Measurements from ENCODE around the gene YJU2.
"Not testable (repeated sequence)": the region's sequence is repeated elsewhere in the genome, so short reads cannot be mapped to it uniquely, and the experiment has no call there.

The YJU2 gene

DNA sequence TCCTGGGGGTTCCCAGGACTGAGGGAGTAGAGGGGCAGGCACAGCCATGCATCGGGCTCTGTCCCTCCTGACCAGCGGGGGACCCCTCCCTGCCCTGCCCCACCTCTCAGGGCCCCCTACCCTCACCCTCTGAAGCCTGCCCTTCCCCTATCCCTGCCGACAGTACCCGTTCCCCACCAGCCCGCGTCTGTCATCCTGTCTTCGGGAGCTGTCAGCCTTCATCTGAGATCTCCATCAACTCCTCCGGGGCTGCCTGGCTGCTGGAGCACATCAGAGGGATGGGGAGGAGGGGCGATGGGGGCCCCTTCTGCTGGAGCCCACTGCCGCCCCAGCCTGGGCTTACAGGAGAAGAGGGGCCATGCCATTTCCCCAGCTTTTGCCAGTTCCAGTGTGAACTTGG is 26.0 kb downstream of the YJU2 start:
- Histone ChIP-seq H3K4me1 (ENCODE audit: control insufficient read depth, low read length) (no peaks in the 10 kb centered on the region), H3K4me2 (ENCODE audit: low read length) (no peak overlapping the region), H3K4me3 (ENCODE audit: low read length) (no peak overlapping the region), H3K27me3 (ENCODE audit: control insufficient read depth, low read length) (peaks cover under 1% of the 10 kb centered on the region; the same call in 1 of the 2 replicates), H3K79me2 (ENCODE audit: control insufficient read depth, low read length) (no peaks in the 10 kb centered on the region), H3K9me2 (replicated peaks; ENCODE audit: control insufficient read depth, low read length) (no peaks in the 10 kb centered on the region), H3F3A (ENCODE audit: control insufficient read depth, insufficient read depth) (no peaks in the 10 kb centered on the region), H3K36me3 (ENCODE audit: control insufficient read depth, low read length) (peaks cover 18% of the 10 kb centered on the region), H3K9me3 (ENCODE audit: control insufficient read depth, insufficient read depth, low read length) (no peaks in the 10 kb centered on the region), H4K20me1 (ENCODE audit: control insufficient read depth, insufficient read depth, low read depth, low read length) (no peaks in the 10 kb centered on the region; the same call in 1 of the 2 replicates), H3K27ac (ENCODE audit: low read depth, low read length) (no peak overlapping the region)
- TF ChIP-seq EZH2phosphoT487 (IDR thresholded peaks at IDR 0.05; ENCODE audit: borderline replicate concordance, low read length) = no peak
- TF ChIP-seq, protein P1, sequence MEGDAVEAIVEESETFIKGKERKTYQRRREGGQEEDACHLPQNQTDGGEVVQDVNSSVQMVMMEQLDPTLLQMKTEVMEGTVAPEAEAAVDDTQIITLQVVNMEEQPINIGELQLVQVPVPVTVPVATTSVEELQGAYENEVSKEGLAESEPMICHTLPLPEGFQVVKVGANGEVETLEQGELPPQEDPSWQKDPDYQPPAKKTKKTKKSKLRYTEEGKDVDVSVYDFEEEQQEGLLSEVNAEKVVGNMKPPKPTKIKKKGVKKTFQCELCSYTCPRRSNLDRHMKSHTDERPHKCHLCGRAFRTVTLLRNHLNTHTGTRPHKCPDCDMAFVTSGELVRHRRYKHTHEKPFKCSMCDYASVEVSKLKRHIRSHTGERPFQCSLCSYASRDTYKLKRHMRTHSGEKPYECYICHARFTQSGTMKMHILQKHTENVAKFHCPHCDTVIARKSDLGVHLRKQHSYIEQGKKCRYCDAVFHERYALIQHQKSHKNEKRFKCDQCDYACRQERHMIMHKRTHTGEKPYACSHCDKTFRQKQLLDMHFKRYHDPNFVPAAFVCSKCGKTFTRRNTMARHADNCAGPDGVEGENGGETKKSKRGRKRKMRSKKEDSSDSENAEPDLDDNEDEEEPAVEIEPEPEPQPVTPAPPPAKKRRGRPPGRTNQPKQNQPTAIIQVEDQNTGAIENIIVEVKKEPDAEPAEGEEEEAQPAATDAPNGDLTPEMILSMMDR (IDR thresholded peaks at IDR 0.05; ENCODE audit: low read depth, low read length, poor library complexity, severe bottlenecking) = no peak

DNA sequence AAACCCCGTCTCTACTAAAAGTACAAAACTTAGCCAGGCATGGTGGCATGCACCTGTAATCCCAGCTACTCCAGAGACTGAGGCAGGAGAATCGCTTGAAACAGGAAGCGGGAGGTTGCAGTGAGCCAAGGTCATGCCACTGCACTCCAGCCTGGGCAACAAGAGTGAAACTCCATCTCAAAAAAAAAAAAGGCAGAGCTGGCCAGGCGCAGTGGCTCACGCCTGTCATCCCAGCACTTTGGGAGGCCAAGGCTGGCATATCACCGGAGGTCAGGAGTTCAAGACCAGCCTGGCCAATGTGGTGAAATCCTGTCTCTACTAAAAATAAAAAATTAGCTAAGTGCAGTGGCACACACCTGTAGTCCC is 27.4 kb downstream of the YJU2 start:
- not testable (repeated sequence) for H3K4me3 ChIP-seq (ENCODE audit: low read length); H3K27me3 ChIP-seq (ENCODE audit: control insufficient read depth, low read length); H3K4me2 ChIP-seq (ENCODE audit: low read length); H3K27ac ChIP-seq (ENCODE audit: low read depth, low read length); H3F3A ChIP-seq (ENCODE audit: control insufficient read depth, insufficient read depth); H3K79me2 ChIP-seq (ENCODE audit: control insufficient read depth, low read length); H3K9me3 ChIP-seq (ENCODE audit: control insufficient read depth, insufficient read depth, low read length); H3K4me1 ChIP-seq (ENCODE audit: control insufficient read depth, low read length); H3K36me3 ChIP-seq (ENCODE audit: control insufficient read depth, low read length); H4K20me1 ChIP-seq (ENCODE audit: control insufficient read depth, insufficient read depth, low read depth, low read length); H3K9me2 ChIP-seq (replicated peaks; ENCODE audit: control insufficient read depth, low read length)

DNA sequence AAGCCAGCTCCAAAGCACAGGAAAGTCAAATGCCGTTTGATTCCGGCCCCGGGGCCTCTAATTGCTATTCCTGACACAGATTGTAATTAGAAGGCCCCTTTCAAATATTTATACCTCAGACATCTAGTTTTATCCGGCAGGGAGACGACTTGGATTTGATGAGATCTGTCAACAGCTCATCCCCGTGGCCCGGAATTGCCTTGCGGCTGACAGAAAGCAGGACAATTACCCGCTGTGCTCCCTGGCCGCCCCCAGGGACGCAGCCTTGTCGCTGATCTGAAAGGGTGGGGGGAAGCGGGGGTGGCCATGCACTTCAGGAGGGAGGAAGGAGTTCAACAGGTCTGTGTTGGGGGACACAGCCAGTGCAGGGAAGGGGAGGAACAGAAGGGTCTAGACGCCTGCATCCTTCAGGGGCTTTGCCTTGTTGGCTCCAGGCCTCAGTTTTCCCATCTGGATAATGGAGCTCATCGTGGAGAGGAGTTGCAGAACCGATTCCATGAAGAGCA is 30.4 kb downstream of the YJU2 start:
- Histone ChIP-seq H3K27me3 (ENCODE audit: control insufficient read depth, low read length) (peaks cover 4% of the 10 kb centered on the region; the same call in 1 of the 2 replicates), H4K20me1 (ENCODE audit: control insufficient read depth, insufficient read depth, low read depth, low read length) (no peaks in the 10 kb centered on the region), H3K79me2 (ENCODE audit: control insufficient read depth, low read length) (no peaks in the 10 kb centered on the region), H3K4me3 (ENCODE audit: low read length) (no peak overlapping the region), H3K36me3 (ENCODE audit: control insufficient read depth, low read length) (no peaks in the 10 kb centered on the region), H3K9me3 (ENCODE audit: control insufficient read depth, insufficient read depth, low read length) (no peaks in the 10 kb centered on the region), H3K4me1 (ENCODE audit: control insufficient read depth, low read length) (no peaks in the 10 kb centered on the region), H3K27ac (ENCODE audit: low read depth, low read length) (no peak overlapping the region), H3K4me2 (ENCODE audit: low read length) (no peak overlapping the region), H3F3A (ENCODE audit: control insufficient read depth, insufficient read depth) (no peaks in the 10 kb centered on the region), H3K9me2 (replicated peaks; ENCODE audit: control insufficient read depth, low read length) (no peaks in the 10 kb centered on the region)
- TF ChIP-seq, protein P1 (IDR thresholded peaks at IDR 0.05; ENCODE audit: low read depth, low read length, poor library complexity, severe bottlenecking) = no peak
- no peak for TF ChIP-seq EZH2phosphoT487 (IDR thresholded peaks at IDR 0.05; ENCODE audit: borderline replicate concordance, low read length)

DNA sequence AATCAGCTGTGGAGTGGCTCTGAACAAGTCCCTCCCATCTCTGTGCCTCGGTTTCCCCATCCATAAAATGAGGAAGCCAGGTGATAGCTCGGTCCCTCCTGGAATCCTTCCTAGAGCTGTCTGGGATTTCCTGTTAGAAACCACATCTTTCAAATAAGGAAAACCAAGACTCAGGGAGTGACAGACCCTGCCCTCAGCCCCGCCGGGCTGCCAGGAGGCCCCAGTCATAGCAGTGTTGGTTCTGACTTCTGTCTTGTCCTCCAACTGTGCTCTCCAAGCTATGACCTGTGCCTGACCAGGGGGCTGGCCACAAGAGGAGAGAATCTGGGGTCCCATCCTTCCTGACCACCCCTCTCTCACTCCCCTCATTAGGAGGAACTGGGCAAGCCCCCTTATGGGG is 31.1 kb downstream of the YJU2 start:
- H3K27me3 ChIP-seq (ENCODE audit: control insufficient read depth, low read length) = peaks cover 4% of the 10 kb centered on the region; the same call in 1 of the 2 replicates
- no peaks in the 10 kb centered on the region for H3F3A ChIP-seq (ENCODE audit: control insufficient read depth, insufficient read depth)

More for the DNA sequence above, 31.1 kb downstream of the YJU2 start:
- no peak overlapping the region for H3K4me3 ChIP-seq (ENCODE audit: low read length)
- TF ChIP-seq, protein P1 (IDR thresholded peaks at IDR 0.05; ENCODE audit: low read depth, low read length, poor library complexity, severe bottlenecking) = no peak
- TF ChIP-seq EZH2phosphoT487 (IDR thresholded peaks at IDR 0.05; ENCODE audit: borderline replicate concordance, low read length) = no peak
- no peaks in the 10 kb centered on the region for H3K9me3 ChIP-seq (ENCODE audit: control insufficient read depth, insufficient read depth, low read length)
- H3K27ac ChIP-seq (ENCODE audit: low read depth, low read length) = no peak overlapping the region
- no peaks in the 10 kb centered on the region for H3K9me2 ChIP-seq (replicated peaks; ENCODE audit: control insufficient read depth, low read length)
- H4K20me1 ChIP-seq (ENCODE audit: control insufficient read depth, insufficient read depth, low read depth, low read length) = no peaks in the 10 kb centered on the region
- H3K79me2 ChIP-seq (ENCODE audit: control insufficient read depth, low read length) = no peaks in the 10 kb centered on the region
- no peaks in the 10 kb centered on the region for H3K36me3 ChIP-seq (ENCODE audit: control insufficient read depth, low read length)
- H3K4me2 ChIP-seq (ENCODE audit: low read length) = no peak overlapping the region
- H3K4me1 ChIP-seq (ENCODE audit: control insufficient read depth, low read length) = no peaks in the 10 kb centered on the region

All from DOHH2 (cell line).